Retinal pigment epithelial cell (primary cell): ENCODE data around the gene MAML1.

Source experiments
- DNase-seq: peaks from one replicate; pipeline ENCODE4 v3.0.0-alpha.2; 2010; ENCODE audit warnings: low read depth
- H3K4me3 ChIP-seq: 2 replicates; pipeline ENCODE4 v1.5.1; 2011; ENCODE audit warnings: mild to moderate bottlenecking, low read length, control low read depth, moderate library complexity
- CTCF ChIP-seq: conservative IDR thresholded peaks from 2 replicates; pipeline ENCODE4 v1.5.1; 2011; ENCODE audit warnings: low read depth, low read length, control low read depth, inconsistent platforms

Gene MAML1

GRCh38 chr5:179812135-179812825 is 79.7 kb downstream of the MAML1 start:
- TF ChIP-seq CTCF, result no peak
- no peak for DNase-seq
- H3K4me3 ChIP-seq, result no peak overlapping the region

- H3K4me3 ChIP-seq, result no peak overlapping the region
- TF ChIP-seq CTCF, result no peak
- DNase-seq, result no peak
Measured at GRCh38 chr5:179812997-179813607, 80.5 kb downstream of the MAML1 start.

GRCh38 chr5:179814090-179814489 is 81.5 kb downstream of the MAML1 start:
- no peak for TF ChIP-seq CTCF

GRCh38 chr5:179815491-179816249 is 83.0 kb downstream of the MAML1 start:
- H3K4me3 ChIP-seq, result no peak overlapping the region
- TF ChIP-seq CTCF, result no peak
- no peak for DNase-seq

More at GRCh38 chr5:179814090-179814489, 81.5 kb downstream of the MAML1 start:
- DNase-seq, result no peak
- H3K4me3 ChIP-seq, result no peak overlapping the region

GRCh38 chr5:179816401-179816795 is 83.8 kb downstream of the MAML1 start:
- no peak for TF ChIP-seq CTCF
- peak overlapping the region; percentile 41 for H3K4me3 ChIP-seq
- no peak for DNase-seq

GRCh38 chr5:179816796-179817469 is 84.3 kb downstream of the MAML1 start:
- no peak for DNase-seq
- peak overlapping the region; percentile 41 for H3K4me3 ChIP-seq
- no peak for TF ChIP-seq CTCF
